Hematopoietic multipotent progenitor cell treated with erythropoietin and hydrocortisone succinate and interleukin-3 and kit ligand, for 15 days (in vitro differentiated cells): ENCODE results near the gene SLC30A1.
"Not testable (repeated sequence)": the region's sequence is repeated elsewhere in the genome, so short reads cannot be mapped to it uniquely, and the experiment has no call there.

Source experiments
- DNase-seq: peaks from one replicate; pipeline ENCODE4 v3.0.0-alpha.2; 2015; ENCODE audit warnings: low spot score

The SLC30A1 gene

DNA sequence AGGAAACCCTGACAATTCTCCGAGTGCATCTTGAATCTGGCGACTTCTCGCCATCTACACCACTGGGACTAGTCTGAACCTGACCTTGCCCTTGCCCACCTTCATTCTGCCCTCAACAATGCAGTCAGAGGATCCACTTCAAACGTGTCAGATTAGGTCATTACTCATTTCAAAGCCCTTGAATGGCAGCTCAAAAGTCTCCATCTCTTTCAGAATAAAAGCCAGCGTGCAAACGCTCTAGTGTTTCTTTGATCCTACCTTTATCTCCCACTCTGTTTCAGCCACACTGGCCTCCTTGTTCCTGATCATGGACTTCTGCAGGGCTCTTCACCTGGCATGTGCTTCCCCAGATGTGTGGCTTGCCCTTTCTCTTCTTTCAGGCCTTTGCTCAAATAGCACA, 31.3 kb downstream of the SLC30A1 start:
- no peak for DNase-seq

DNA sequence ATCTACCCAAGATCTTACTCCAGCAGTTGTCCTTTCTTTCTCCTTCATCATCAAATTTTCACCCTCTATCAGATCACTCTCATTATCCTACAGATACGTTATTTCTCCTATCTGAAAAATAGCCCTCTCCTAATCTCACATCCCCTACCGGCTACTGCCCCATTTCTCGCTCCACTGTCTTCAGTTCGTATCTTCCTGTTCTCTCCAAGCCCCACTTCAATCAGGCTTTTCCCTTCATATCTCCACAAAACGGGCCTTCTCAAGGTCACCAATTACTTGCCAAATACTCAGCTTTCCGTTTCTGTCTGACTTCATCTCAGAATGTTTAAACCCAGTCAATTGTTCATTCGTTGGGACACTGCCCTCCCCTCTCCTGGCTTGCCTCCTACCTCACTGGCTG, 32.4 kb downstream of the SLC30A1 start:
- no peak for DNase-seq

DNA sequence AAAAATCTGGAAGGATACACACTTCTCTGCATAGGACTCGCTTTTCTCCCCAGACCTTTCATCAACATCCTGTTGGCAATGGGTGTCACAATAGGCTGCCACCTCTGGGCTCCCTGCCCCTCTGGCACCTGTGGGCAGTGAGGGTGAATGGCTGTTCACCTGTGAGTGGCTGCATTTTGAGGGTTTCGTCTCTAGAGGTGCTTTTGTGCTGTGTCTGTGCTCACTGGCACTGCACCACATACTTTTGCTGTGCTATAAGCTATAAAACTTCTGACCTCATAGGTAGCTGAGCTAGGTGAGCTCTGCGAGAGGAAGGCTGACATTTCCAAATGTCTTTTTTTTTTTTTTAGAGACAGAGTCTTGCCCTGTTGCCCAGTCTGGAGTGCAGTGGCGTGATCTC, 35.9 kb downstream of the SLC30A1 start:
- DNase-seq: no peak

GRCh38 chr1:211541720-211542477, 37.1 kb downstream of the SLC30A1 start:
- no peak for DNase-seq

- DNase-seq: no peak
Measured at GRCh38 chr1:211541278-211541677, 37.7 kb downstream of the SLC30A1 start.

- not testable (repeated sequence) for DNase-seq
Measured at GRCh38 chr1:211540824-211541223, 38.1 kb downstream of the SLC30A1 start.

DNA sequence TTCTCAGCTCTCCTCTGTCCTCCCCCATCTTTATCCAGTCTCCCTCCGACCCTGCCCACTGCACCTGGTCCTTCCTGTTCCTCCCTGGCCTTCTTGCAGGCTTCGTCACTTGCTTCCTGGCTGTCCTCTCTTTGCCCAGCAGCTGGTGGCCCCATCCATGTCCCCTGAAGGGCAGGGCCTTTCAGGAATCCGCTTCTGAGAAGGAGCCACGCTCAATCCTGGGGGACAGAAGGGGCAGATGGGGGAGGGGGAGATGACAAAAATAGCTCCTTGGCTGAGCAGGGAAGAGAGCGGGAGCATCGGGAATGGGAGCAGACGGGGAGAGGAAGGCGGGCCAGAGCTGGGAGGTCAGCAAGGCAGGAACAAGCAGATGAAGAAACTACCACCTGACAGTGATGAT, 40.7 kb downstream of the SLC30A1 start:
- no peak for DNase-seq

DNA sequence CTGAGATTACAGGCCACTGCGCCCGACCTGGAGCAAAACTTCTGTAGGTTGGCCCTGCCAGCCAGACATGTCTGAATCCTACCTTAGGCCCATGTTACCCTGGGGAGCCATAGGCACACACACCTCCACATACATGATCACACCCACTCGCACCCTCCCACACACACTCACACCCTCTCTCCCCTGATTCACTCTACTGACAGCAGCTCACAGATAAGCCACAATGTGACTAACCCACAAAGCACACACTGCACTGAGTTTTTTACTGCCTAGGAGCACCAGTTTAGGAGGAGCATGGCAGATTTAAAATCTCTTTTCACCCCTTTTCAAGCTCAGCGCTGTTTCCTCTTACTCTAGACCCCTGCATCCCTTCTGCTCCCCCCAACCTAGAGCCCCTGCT, 41.7 kb downstream of the SLC30A1 start:
- DNase-seq: no peak

DNA sequence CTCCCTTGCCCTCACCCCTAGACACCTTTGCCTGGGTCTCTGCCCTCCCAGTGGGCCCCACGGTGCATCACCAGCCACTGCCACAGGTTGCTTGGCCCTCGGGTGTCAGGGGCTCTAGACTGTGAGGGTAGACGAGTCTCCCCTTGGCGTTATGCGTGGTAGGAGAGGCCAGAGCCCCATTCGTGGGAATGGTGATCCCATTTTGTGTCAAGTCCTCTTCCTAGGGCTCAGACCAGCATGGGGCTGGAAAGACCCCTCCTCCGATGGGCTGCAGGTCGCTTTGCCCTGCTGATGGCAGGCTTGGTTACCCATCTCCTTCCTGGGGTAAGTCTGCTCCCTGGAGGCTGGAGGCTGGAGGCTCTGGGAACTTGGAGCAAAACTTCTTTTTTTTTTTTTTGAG, 42.4 kb downstream of the SLC30A1 start:
- DNase-seq: no peak

DNA sequence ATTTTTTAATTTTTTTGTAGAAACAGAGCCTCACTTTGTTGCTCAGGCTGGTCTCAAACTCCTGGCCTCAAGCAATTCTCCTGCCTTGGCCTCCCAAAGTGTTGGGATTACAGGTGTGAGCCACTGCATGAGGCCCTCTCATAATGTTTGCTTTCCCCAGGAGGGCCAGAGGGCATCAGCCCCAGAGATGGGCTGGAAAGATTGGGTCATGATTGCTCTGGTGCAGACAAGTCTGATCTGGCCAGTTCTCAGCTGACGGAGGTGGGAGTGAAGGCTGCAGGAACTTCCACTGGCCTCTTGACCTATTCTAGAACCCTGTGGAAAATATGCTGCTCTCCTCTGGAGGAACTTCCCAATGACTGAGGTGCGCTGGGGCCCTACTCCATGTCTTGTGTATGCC, 43.6 kb downstream of the SLC30A1 start:
- DNase-seq: no peak

GRCh38 chr1:211534545-211535291, 44.2 kb downstream of the SLC30A1 start:
- no peak for DNase-seq

GRCh38 chr1:211532088-211532444, 46.9 kb downstream of the SLC30A1 start:
- DNase-seq: no peak

- DNase-seq: no peak
Measured at GRCh38 chr1:211531194-211532087, 47.5 kb downstream of the SLC30A1 start.

- no peak for DNase-seq
Measured at GRCh38 chr1:211530102-211530501, 48.9 kb downstream of the SLC30A1 start.

DNA sequence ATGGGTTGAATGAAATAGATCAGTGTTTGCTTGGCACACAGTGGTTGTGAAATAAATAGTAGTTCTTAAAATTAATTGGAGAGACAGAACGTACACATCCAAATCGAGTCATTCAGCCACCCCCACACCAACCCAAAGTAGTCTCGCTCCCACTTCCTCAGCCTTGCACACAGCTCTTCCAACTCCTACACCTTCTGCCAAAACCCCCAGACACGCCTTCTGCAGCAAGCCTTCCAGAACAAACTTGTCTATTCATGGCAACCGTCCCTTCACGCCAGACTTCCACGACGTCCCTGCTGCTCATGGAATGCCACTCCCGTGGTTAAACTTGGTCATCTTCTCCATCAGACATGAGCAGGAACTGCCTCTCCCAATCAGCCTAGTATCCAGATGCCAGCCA, 49.5 kb downstream of the SLC30A1 start:
- no peak for DNase-seq

DNA sequence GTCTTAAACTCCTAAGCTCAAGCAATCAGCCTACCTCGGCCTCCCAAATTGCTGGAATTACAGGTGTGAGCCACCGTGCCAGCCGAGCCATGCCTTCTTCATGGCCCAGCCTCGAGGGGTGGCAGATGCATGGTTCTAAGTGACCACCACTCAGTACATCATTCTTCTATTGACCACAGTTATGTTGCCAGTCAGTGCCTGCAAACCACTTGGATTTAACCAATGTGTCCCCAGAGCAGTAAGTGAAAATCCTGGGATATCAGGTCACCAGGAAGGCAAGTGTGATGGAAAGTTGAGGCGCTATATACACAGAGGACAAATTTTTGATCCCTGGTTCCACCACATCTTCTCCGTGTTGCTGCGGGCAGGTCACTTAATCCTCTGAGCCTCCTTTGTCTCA, 50.0 kb downstream of the SLC30A1 start:
- DNase-seq: no peak

DNA sequence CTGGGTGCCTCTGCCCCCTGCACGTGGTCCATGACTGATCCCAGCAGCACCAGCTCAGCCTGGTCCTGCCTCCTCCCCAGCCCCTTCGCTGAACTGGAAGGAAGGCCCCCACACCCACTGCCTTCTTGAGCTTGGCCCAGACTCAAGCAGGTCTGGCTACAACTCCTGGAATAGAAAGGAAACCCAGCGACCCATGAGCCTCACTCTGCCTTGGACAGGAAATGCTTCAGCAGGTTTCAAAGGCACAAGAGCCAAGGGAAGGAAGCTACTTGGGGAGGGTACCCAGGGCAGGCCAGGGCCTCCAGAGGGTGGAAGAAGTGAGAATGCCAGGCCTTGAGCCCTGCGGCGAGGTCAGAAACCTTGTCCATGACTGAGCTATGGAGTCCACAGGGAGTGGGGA, 51.1 kb downstream of the SLC30A1 start:
- DNase-seq: no peak

DNA sequence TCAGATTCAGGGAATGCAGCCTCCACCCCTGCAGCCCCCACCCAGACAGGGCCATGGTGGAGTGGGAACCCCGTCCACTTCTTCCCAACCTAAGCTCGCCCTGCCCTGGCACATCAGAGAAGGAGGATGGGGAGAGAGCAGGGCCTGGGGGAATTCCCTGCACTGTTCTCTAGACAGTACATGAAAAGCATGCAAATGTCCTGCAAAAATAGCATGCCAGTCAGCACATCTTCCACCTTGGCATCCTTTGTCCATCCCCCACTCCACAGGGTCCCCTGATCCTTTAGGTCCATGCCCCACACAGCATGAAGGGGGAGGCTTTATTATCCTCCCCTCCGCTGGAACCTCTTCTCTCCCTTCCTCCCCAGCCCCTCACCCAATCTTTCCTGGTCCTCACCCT, 52.0 kb downstream of the SLC30A1 start:
- DNase-seq: no peak

- DNase-seq: no peak
Measured at GRCh38 chr1:211526101-211526500, 52.9 kb downstream of the SLC30A1 start.

GRCh38 chr1:211525101-211525676, 53.8 kb downstream of the SLC30A1 start:
- no peak for DNase-seq

DNA sequence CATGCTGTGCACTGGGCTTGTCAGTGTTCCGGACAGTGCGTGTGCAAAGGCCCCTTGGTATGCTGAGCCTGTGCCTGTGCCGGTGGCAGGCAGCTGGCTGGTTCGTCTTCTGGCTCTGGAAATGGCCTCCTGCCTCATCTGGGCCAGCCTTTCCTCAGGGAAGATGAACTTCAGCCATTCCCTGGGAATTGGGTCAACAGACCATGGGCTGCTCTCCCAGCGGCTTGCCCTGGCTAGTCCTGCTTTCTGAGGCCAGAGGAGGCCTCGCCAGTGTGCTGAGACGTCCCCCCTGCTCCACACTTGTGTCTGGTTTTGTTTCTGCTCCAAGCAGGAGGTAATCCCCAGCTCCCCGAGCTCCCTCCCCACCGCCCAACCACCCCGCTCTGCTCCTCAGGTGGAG, 54.4 kb downstream of the SLC30A1 start:
- DNase-seq: no peak

- DNase-seq: no peak
Measured at GRCh38 chr1:211522804-211523203, 56.2 kb downstream of the SLC30A1 start.
